ENCODE measurements around the gene TRAPPC10.

Gene TRAPPC10

DNA sequence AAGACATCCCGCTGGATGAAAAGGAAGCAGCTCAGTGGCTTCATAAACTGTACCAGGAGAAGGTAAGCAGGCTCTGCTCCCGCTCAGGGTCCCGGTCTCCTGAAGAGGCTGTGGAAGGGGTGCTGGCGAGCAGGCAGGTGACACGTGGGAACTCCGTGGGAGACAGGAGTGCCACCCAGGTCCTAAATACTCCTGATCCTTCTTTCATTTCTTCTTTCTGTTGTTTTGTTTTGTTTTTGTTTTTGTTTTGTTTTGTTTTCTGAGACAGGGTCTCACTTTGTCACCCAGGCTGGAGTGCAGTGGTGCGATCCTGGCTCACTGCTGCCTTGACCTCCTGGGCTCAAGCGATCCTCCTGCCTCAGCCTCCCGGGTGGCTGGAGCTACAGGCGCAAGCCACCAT is 34.0 kb upstream of the TRAPPC10 start:
- no peak for DNase-seq (ENCODE audit: extremely low read depth, insufficient read length)
- Histone ChIP-seq H3K27me3 (replicated peaks; ENCODE audit: control insufficient read depth, insufficient read depth, low read length) (no peaks in the 10 kb centered on the region), H3K36me3 (ENCODE audit: control insufficient read depth, insufficient read depth, low read length) (peaks cover 25% of the 10 kb centered on the region), H3K4me3 (replicated peaks; ENCODE audit: low read depth, low read length) (no peak overlapping the region)
- TF ChIP-seq, protein P1, sequence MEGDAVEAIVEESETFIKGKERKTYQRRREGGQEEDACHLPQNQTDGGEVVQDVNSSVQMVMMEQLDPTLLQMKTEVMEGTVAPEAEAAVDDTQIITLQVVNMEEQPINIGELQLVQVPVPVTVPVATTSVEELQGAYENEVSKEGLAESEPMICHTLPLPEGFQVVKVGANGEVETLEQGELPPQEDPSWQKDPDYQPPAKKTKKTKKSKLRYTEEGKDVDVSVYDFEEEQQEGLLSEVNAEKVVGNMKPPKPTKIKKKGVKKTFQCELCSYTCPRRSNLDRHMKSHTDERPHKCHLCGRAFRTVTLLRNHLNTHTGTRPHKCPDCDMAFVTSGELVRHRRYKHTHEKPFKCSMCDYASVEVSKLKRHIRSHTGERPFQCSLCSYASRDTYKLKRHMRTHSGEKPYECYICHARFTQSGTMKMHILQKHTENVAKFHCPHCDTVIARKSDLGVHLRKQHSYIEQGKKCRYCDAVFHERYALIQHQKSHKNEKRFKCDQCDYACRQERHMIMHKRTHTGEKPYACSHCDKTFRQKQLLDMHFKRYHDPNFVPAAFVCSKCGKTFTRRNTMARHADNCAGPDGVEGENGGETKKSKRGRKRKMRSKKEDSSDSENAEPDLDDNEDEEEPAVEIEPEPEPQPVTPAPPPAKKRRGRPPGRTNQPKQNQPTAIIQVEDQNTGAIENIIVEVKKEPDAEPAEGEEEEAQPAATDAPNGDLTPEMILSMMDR (IDR thresholded peaks at IDR 0.05; ENCODE audit: insufficient read depth, low read length, poor library complexity, severe bottlenecking) = no peak

GRCh38 chr21:43979654-43980053 is 32.5 kb upstream of the TRAPPC10 start:
- Histone ChIP-seq H3K4me3 (replicated peaks; ENCODE audit: low read depth, low read length) (no peak overlapping the region), H3K36me3 (ENCODE audit: control insufficient read depth, insufficient read depth, low read length) (peaks cover 24% of the 10 kb centered on the region), H3K27me3 (replicated peaks; ENCODE audit: control insufficient read depth, insufficient read depth, low read length) (no peaks in the 10 kb centered on the region)
- TF ChIP-seq, protein P1 (IDR thresholded peaks at IDR 0.05; ENCODE audit: insufficient read depth, low read length, poor library complexity, severe bottlenecking) = no peak
- no peak for DNase-seq (ENCODE audit: extremely low read depth, insufficient read length)

- Histone ChIP-seq H3K4me3 (replicated peaks; ENCODE audit: low read depth, low read length) (no peak overlapping the region), H3K27me3 (replicated peaks; ENCODE audit: control insufficient read depth, insufficient read depth, low read length) (no peaks in the 10 kb centered on the region), H3K36me3 (ENCODE audit: control insufficient read depth, insufficient read depth, low read length) (peaks cover 22% of the 10 kb centered on the region)
- DNase-seq (ENCODE audit: extremely low read depth, insufficient read length) = no peak
- TF ChIP-seq, protein P1 (IDR thresholded peaks at IDR 0.05; ENCODE audit: insufficient read depth, low read length, poor library complexity, severe bottlenecking) = no peak
Measured at GRCh38 chr21:43981151-43981870, 30.8 kb upstream of the TRAPPC10 start.

- Histone ChIP-seq H3K4me3 (replicated peaks; ENCODE audit: low read depth, low read length) (no peak overlapping the region), H3K36me3 (ENCODE audit: control insufficient read depth, insufficient read depth, low read length) (peaks cover 22% of the 10 kb centered on the region), H3K27me3 (replicated peaks; ENCODE audit: control insufficient read depth, insufficient read depth, low read length) (no peaks in the 10 kb centered on the region)
- TF ChIP-seq, protein P1 (IDR thresholded peaks at IDR 0.05; ENCODE audit: insufficient read depth, low read length, poor library complexity, severe bottlenecking) = no peak
- no peak for DNase-seq (ENCODE audit: extremely low read depth, insufficient read length)
Measured at GRCh38 chr21:43981871-43982210, 30.3 kb upstream of the TRAPPC10 start.

- Histone ChIP-seq H3K36me3 (ENCODE audit: control insufficient read depth, insufficient read depth, low read length) (peaks cover 22% of the 10 kb centered on the region), H3K4me3 (replicated peaks; ENCODE audit: low read depth, low read length) (no peak overlapping the region), H3K27me3 (replicated peaks; ENCODE audit: control insufficient read depth, insufficient read depth, low read length) (no peaks in the 10 kb centered on the region)
- DNase-seq (ENCODE audit: extremely low read depth, insufficient read length) = no peak
- TF ChIP-seq, protein P1 (IDR thresholded peaks at IDR 0.05; ENCODE audit: insufficient read depth, low read length, poor library complexity, severe bottlenecking) = no peak
Measured at GRCh38 chr21:43982489-43983078, 29.5 kb upstream of the TRAPPC10 start.
